Measurements from ENCODE around the gene TRPC3. TPM values are rescaled to one million over a fixed set of nuclear protein-coding genes. Genes with fewer than 3 reads are reported as not detected.

Gene TRPC3
- total RNA-seq, 2 experiments from 2014 or later, result 0.85 to 0.94 TPM

DNA sequence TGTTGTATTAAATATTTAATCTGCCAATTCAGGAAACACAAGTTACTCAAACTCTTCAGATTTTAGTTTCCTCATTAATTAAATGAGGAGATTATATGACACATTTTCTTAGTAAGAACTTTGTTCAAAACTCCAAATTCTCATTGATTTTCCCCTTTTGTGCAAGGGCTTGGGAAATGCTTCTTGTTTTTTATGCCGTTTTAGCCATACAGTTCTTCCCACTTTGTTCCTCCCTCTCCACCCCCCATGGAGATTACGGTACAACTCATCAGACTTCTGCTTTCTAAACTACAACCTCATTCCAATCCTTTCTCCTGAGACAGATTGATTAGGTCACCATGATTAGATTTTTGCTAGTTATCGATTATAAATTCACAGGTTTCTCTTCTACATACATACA, 70.7 kb downstream of the TRPC3 start:
- Mint-ChIP-seq H3K27ac (no peak overlapping the region), H3K4me1 (no peaks in the 10 kb centered on the region), H3K36me3 (ENCODE audit: low read depth) (no peaks in the 10 kb centered on the region), H3K4me3 (no peak overlapping the region), H3K27me3 (peaks cover 59% of the 10 kb centered on the region), H3K9me3 (no peaks in the 10 kb centered on the region)
- POLR2A ChIA-PET, result no interaction called here
- CTCF ChIA-PET, result no interaction called here
- DNase-seq, result no peak

DNA sequence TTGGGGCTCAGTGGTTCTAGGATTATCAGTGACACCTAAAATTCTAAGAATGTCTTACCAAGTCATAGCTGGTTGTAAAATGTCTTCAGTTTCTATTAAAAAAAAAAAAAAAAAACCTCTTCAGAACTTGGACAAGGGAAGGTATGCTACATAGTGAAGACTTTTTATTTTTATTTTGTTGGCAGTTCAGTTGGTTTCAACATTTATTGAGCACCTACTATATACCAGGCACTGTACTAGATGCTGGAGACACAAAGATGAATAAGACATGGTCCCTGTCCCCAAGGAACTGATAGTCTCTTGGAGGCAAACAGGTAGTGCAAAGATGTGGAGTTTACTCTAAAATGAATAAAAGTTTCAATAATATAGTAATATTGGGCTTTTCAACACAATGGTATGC, 72.7 kb downstream of the TRPC3 start:
- POLR2A ChIA-PET, result no interaction called here
- CTCF ChIA-PET, result interaction anchor here (0.9 kb wide), 1 partner anchor 699 kb away, joined by 3 read pairs; no protein-coding TSS in a partner anchor
- Mint-ChIP-seq H3K27ac (no peak overlapping the region), H3K4me1 (no peaks in the 10 kb centered on the region), H3K9me3 (no peaks in the 10 kb centered on the region), H3K4me3 (no peak overlapping the region), H3K36me3 (ENCODE audit: low read depth) (no peaks in the 10 kb centered on the region), H3K27me3 (peaks cover 48% of the 10 kb centered on the region)
- no peak for DNase-seq

DNA sequence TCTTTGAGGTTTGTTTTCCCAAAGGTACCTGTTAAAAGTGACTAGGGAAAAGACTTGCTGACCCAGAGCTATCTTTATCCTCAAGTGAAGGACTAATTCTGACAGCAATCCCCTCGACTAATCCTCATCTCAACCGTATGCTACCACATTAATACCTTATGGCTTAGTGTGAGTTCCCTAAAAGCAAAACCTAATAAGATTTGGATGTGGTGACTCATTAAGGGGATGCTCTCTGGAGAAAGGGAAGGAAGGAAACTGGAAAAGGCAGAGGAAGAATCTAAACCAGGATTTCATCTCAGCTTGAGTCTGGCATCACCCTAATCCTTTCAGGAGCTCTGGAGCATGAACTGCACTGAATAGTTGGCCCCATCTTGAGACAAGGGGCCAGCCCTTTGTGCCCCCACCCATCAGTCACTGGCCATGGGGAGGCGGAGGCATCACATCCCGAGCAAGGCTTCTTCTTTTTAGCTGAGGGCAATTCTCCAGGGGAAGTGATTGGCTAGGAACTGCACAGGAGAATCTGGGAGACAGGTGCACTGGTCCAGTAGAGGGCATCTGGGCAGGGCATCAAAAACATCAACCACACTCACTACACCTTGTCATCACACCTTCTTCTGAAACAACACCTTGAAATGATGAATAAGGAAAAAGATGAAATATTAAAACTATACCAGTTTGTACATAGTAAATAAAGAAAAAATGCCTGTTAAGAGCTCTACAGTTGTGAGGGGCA, 74.7 kb downstream of the TRPC3 start:
- ChIA-PET CTCF (interaction anchor here (0.6 to 1.4 kb wide), 3 partner anchors 8 to 86 kb away, joined by 3 to 4 read pairs (median 3); no protein-coding TSS in a partner anchor), POLR2A (interaction anchor here (0.6 kb wide), 1 partner anchor 13 kb away, joined by 4 read pairs; no protein-coding TSS in a partner anchor)
- H3K36me3 Mint-ChIP-seq (ENCODE audit: low read depth), result no peaks in the 10 kb centered on the region
- H3K27me3 Mint-ChIP-seq, result peaks cover 51% of the 10 kb centered on the region
- no peak overlapping the region for H3K27ac Mint-ChIP-seq
- H3K4me3 Mint-ChIP-seq, result no peak overlapping the region
- no peaks in the 10 kb centered on the region for H3K9me3 Mint-ChIP-seq
- peaks cover 3% of the 10 kb centered on the region for H3K4me1 Mint-ChIP-seq
- DNase-seq, result no peak

DNA sequence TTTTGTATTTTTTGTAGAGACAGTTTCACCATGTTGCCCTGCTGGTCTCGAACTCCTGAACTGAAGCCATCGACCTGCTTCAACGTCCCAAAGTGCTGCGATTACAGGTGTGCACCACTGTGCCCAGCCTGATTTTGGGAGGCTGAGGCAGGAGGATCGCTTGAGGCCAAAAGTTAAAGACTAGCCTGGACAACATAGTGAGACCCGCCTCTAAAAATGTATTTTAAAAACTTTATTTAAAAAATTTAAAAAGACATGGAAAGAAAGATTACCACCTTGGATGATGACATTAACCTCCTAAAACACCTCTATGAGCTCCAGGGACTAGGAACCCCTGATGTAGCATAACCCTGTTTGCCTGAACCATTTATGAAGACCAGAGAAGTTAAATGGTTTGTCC, 75.8 kb downstream of the TRPC3 start:
- POLR2A ChIA-PET, result no interaction called here
- peaks cover 4% of the 10 kb centered on the region for H3K4me1 Mint-ChIP-seq
- H3K27ac Mint-ChIP-seq, result no peak overlapping the region
- DNase-seq, result no peak
- H3K36me3 Mint-ChIP-seq (ENCODE audit: low read depth), result no peaks in the 10 kb centered on the region
- peaks cover 47% of the 10 kb centered on the region for H3K27me3 Mint-ChIP-seq
- CTCF ChIA-PET, result interaction anchor here (1.4 kb wide), 1 partner anchor 9 kb away, joined by 3 read pairs; no protein-coding TSS in a partner anchor
- no peak overlapping the region for H3K4me3 Mint-ChIP-seq
- no peaks in the 10 kb centered on the region for H3K9me3 Mint-ChIP-seq

DNA sequence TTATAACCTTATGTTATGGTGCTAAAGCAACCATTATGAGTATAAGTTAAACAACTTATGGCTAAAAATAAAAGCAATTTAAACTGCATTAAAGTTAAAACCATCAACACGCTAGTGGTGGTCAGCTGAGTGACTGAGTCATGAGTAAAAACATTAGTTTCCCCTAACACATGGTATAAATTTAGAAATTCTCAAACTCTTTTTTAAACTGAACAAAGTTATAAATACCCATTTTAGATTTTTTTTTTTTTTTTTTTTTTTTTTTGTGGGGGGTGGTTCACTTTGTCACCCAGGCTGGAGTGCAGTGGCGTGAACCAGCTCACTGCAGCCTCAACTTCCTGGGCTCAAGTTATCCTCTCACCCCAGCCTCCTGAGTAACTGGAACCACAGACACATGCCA, 76.2 kb downstream of the TRPC3 start:
- Mint-ChIP-seq H3K27ac (no peak overlapping the region), H3K27me3 (peaks cover 44% of the 10 kb centered on the region), H3K4me3 (no peak overlapping the region), H3K4me1 (peaks cover 6% of the 10 kb centered on the region), H3K9me3 (no peaks in the 10 kb centered on the region), H3K36me3 (ENCODE audit: low read depth) (no peaks in the 10 kb centered on the region)
- POLR2A ChIA-PET, result no interaction called here
- DNase-seq, result no peak
- CTCF ChIA-PET, result no interaction called here

DNA sequence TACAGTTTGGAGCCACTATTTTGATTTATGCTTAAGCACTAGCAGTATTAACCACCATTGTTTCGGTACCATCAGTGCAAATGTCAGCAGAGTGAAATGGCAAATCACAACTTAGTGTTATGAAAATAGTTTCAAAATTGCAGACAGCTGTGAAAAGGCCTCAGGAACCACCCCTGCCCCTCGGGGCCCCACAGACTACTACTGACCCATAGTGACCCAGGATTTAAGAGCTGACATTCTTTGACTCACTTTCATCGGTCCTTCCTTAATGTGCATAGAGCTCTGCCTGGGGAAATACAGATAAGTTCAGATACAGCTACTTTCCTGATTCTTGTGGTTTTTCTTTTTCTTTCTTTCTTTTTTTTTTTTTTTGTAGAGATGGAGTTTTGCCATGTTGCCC, 78.3 kb downstream of the TRPC3 start:
- Mint-ChIP-seq H3K4me1 (peaks cover 13% of the 10 kb centered on the region), H3K4me3 (no peak overlapping the region), H3K9me3 (no peaks in the 10 kb centered on the region), H3K36me3 (ENCODE audit: low read depth) (no peaks in the 10 kb centered on the region), H3K27ac (no peak overlapping the region), H3K27me3 (peaks cover 32% of the 10 kb centered on the region)
- no peak for DNase-seq
- ChIA-PET CTCF (interaction anchor here (0.6 kb wide), 1 partner anchor 350 kb away, joined by 4 read pairs; no protein-coding TSS in a partner anchor), POLR2A (interaction anchor here (0.6 kb wide), 1 partner anchor 527 kb away, joined by 4 read pairs; no protein-coding TSS in a partner anchor)

DNA sequence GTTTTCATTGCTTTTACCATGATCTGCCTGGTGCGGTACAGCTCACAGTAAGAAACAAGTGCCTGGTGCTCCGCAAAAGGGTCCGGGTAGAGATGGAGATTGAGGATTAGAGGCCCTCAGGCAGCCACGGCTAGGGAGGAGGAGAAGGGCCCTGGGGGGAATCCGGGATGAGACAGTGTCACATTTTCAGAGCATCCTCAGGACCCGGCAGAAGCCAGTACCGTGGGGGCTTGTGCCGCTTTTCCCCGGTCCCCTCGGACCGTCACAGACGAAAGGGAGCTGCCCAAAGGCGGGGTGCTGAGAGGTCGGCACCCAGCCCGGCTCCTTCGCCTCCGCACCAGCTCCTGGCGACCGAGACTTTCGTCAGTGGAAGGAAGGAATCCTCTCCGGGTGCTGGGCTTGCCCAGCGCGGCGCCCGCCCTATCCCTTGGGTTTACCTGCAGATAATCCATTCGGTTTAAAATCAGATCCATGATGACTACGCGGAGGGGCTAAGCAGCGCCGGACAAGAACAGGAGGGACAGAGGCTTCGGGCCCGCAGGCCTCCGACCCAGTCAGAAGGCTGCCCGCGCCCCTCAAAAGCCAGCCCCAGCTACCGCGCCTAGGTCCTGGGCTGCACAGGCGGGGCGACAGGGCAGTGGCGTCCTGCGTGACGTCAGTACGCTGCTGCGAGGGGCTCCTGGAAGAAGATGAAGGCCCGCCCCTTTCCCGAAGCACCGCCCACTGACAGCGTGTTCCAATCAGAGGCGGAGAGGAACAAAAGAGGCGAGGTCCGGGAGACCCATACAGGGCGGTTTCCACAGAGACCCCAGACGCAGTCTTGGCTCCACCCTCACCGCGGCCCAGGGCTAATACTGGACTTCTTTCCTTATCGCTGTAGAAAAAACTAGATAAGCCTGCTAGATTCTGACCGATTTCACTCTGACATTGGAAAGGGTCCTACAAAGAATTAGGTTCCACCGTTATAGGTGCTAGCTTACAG, 81.7 kb downstream of the TRPC3 start, which contains the start of gene BBS7:
Gene BBS7, minus strand, starts transcription at position 634 of the 982 bp plus-strand sequence. Its CDS starts 161 bp downstream, at position 473.
- POLR2A ChIA-PET, result no interaction called here
- Mint-ChIP-seq H3K36me3 (ENCODE audit: low read depth) (peaks cover 21% of the 10 kb centered on the region), H3K9me3 (peaks cover 2% of the 10 kb centered on the region)

DNA sequence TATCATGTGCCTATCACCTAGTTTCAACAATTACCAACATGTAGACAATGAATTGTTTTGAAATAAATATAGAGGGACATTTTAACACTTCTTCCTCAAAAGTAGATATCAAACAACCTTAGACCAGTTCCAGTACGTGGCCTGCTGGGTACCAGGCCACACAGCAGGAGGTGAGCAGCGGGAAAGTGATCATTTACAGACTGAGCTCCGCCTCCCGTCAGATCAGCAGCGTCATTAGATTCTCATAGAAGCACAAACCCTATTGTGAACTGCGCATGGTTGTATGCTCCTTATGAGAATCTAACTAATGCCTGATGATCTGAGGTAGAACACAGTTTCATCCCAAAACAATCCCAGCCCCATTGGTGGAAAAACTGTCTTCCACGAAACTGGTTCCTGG, 88.1 kb downstream of the TRPC3 start:
- Mint-ChIP-seq H3K27ac (no peak overlapping the region), H3K36me3 (ENCODE audit: low read depth) (peaks cover 32% of the 10 kb centered on the region), H3K4me1 (peaks cover 5% of the 10 kb centered on the region), H3K9me3 (peaks cover 2% of the 10 kb centered on the region), H3K4me3 (no peak overlapping the region), H3K27me3 (no peaks in the 10 kb centered on the region)
- no peak for DNase-seq
- ChIA-PET CTCF (interaction anchor here (0.6 kb wide), 1 partner anchor 1452 kb away, joined by 3 read pairs; no protein-coding TSS in a partner anchor), POLR2A (interaction anchor here (0.5 kb wide), 1 partner anchor 14 kb away, joined by 4 read pairs; no protein-coding TSS in a partner anchor)

More for the DNA sequence above, 81.7 kb downstream of the TRPC3 start, which contains the start of gene BBS7:
- peaks cover 16% of the 10 kb centered on the region for H3K4me1 Mint-ChIP-seq
- peak; percentile 97 for DNase-seq
- CTCF ChIA-PET, result interaction anchor here (0.5 to 2.1 kb wide), 6 partner anchors 12 to 1887 kb away, joined by 3 to 5 read pairs (median 4); partner anchors contain the start of gene SPRY1
- peak within 1 kb of the TSS; percentile 85 for H3K4me3 Mint-ChIP-seq
- H3K27me3 Mint-ChIP-seq, result peaks cover 21% of the 10 kb centered on the region
- H3K27ac Mint-ChIP-seq, result peak within 1 kb of the TSS; percentile 93

DNA sequence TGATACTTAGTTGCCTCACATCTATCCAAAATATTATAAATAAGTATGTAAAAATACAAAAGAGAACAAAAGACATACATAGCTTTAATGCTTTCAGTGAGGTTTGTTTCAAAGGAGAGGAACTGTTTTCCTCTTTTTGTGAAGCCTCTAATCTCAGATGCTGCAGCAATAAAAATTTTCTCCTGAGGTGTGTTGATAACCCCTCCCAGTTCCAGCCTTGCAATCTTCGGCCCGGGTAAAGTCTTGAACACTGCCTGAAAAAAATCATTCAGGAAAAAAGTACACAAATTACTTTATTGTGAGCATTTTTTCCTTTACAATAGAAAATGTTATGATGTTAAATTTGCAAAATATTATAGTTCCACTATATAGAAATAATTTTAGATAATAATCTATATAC, 90.4 kb downstream of the TRPC3 start:
- CTCF ChIA-PET, result no interaction called here
- Mint-ChIP-seq H3K4me1 (peaks cover 2% of the 10 kb centered on the region), H3K9me3 (peaks cover 2% of the 10 kb centered on the region), H3K27ac (no peak overlapping the region), H3K4me3 (no peak overlapping the region), H3K27me3 (no peaks in the 10 kb centered on the region), H3K36me3 (ENCODE audit: low read depth) (peaks cover 26% of the 10 kb centered on the region)
- DNase-seq, result no peak
- POLR2A ChIA-PET, result no interaction called here

DNA sequence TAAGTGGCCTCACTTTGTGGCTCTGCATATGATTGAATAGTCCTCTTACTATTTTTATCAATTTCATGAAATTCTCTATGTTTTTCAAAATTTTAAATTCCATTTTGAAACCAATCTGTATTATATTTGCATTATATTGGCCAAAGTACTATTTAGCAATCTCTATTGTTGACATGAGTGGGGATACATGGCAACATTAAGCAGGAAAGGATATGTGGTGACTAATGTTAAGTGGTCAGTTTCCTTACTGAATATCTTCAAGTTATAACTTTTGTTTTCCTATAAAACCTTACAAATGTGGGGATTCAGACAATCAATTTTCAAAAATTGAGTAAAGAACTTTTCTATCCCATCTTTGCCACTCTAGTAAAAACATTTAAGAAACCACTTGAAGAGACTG, 91.7 kb downstream of the TRPC3 start:
- Mint-ChIP-seq H3K27me3 (no peaks in the 10 kb centered on the region), H3K4me3 (no peak overlapping the region), H3K27ac (no peak overlapping the region), H3K4me1 (no peaks in the 10 kb centered on the region), H3K9me3 (no peaks in the 10 kb centered on the region), H3K36me3 (ENCODE audit: low read depth) (peaks cover 18% of the 10 kb centered on the region)
- POLR2A ChIA-PET, result no interaction called here
- DNase-seq, result no peak
- CTCF ChIA-PET, result no interaction called here

DNA sequence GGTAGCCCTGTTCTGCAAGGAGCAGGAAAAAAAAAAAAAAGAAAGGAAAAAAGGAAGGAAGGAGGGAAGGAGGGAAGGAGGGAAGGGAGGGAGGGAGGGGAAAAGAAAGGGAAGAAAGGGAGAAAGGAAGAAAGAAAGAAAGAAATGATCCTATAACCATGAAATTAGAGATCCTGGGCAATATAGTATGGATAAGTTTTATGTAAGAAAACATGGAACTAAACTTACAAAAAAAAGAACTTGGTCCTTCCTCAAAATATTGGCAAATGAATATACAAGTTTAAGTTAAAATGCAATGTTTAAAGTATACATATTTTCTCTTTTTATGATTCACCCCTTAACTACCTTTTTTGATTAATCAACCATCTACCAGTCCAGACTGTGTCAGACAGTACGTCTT, 100.5 kb downstream of the TRPC3 start:
- ChIA-PET POLR2A (no interaction called here), CTCF (no interaction called here)
- no peak for DNase-seq
- no peaks in the 10 kb centered on the region for H3K27me3 Mint-ChIP-seq
- H3K27ac Mint-ChIP-seq, result no peak overlapping the region
- no peaks in the 10 kb centered on the region for H3K4me1 Mint-ChIP-seq
- no peaks in the 10 kb centered on the region for H3K9me3 Mint-ChIP-seq
- no peak overlapping the region for H3K4me3 Mint-ChIP-seq
- peaks cover 17% of the 10 kb centered on the region for H3K36me3 Mint-ChIP-seq (ENCODE audit: low read depth)

DNA sequence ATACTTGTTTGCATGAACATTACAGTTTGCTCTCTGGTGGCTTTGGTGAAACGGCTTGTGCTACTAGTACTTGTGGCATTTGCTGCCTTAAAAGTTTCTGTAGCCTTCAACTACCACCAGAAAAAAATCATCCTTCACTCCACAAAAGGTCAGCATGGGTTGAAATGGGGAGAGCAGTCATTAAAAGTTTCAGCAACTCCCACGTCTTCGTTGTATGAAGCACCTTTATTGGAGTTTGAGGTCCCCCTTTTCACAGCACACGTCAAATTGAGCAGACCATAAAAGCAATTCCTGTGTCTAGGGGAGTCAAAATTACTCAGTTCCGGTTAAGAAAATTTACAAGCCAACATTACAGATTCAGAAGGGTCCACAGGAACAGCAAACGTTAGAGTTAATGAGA, 105.2 kb downstream of the TRPC3 start:
- POLR2A ChIA-PET, result no interaction called here
- CTCF ChIA-PET, result interaction anchor here (1.1 kb wide), 1 partner anchor 17 kb away, joined by 4 read pairs; no protein-coding TSS in a partner anchor

DNA sequence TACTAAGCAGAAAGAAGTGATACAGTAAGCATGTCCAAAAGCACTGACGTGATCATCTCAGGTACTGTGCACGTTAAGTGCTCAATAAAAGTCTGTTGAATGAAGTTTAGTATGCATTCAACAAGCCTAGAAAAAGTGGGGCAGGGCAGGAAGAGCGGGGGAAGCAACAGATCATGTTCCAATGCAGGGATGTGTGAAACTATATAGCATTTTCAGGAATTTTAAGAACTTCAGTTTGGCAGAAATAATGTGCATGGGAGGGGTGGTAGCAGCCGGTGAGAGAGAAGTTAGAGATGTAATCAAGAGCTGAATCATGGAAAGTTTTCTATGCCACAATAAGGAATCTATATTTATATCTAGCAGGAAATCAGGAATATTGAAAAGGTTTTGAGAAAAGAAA, 109.0 kb downstream of the TRPC3 start:
- CTCF ChIA-PET, result no interaction called here
- Mint-ChIP-seq H3K27me3 (no peaks in the 10 kb centered on the region), H3K27ac (no peak overlapping the region)

More for the DNA sequence above, 105.2 kb downstream of the TRPC3 start:
- Mint-ChIP-seq H3K27ac (no peak overlapping the region), H3K27me3 (no peaks in the 10 kb centered on the region), H3K4me3 (no peak overlapping the region), H3K4me1 (no peaks in the 10 kb centered on the region), H3K9me3 (no peaks in the 10 kb centered on the region), H3K36me3 (ENCODE audit: low read depth) (peaks cover 25% of the 10 kb centered on the region)
- no peak for DNase-seq

More for the DNA sequence above, 109.0 kb downstream of the TRPC3 start:
- Mint-ChIP-seq H3K36me3 (ENCODE audit: low read depth) (peaks cover 31% of the 10 kb centered on the region), H3K9me3 (no peaks in the 10 kb centered on the region), H3K4me1 (no peaks in the 10 kb centered on the region), H3K4me3 (no peak overlapping the region)
- DNase-seq, result no peak
- POLR2A ChIA-PET, result no interaction called here
